ENCODE data around the gene TNIK. TPM values are rescaled to one million over a fixed set of nuclear protein-coding genes. Genes with fewer than 3 reads are reported as not detected.

Gene TNIK
- total and polyA plus RNA-seq, 2 of the 13 experiments (the other 11 are each of a cell fraction or from before 2014, with no cell fraction given): 0.15 to 0.22 TPM

DNA sequence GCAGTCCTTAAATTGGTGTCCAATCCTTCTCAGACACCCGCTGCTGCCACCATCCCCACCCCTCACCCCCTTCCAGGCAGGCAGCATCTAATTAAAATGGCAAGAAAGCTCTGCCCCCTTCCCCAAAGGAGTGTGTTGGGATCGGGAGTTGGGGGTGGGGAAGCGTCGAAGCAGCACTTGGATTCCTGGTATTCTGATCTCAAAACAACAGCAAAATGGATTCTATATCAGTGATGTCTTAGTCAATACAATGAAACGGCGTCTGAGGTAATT, 1.4 kb downstream of the TNIK start:
- intact Hi-C loops (cut with micrococcal nuclease; ENCODE audit: unreplicated experiment): no loop called here
- H3K79me2 ChIP-seq (ENCODE audit: insufficient read depth, low read length): no peaks in the 10 kb centered on the region
- H3K4me1 ChIP-seq (ENCODE audit: insufficient read depth, low read length): peaks cover 41% of the 10 kb centered on the region
- H2AFZ ChIP-seq (ENCODE audit: low read length): no peak overlapping the region
- peak overlapping the region in 2 of 3 experiments; percentile 60 to 70; a peak in 2 of 6 replicates for H3K4me3 ChIP-seq (replicated peaks in 1 of 3; ENCODE audit: insufficient read depth in 1 of 3, low read depth in 2 of 3, low read length in 3 of 3)
- H4K20me1 ChIP-seq (ENCODE audit: insufficient read depth, low read length): no peaks in the 10 kb centered on the region
- in situ Hi-C loops (cut with HindIII; ENCODE audit: extremely low pct_ligation_motif_present, low pct_unique_long_range_greater_than_20kb): no loop called here
- BruUV-seq (replicated peaks): no TSS peak
- DNase-seq (ENCODE audit: low spot score) (no peak), ATAC-seq (no peak), FAIRE-seq (no peak)
- H3K9ac ChIP-seq (ENCODE audit: insufficient read depth, low read depth, low read length): no peak overlapping the region
- H3K27ac ChIP-seq (ENCODE audit: extremely low read length, insufficient read depth, low read length): no peak overlapping the region
- H3K27me3 ChIP-seq (ENCODE audit: control insufficient read depth in 1 of 2, insufficient read depth in 2 of 2, low read length in 2 of 2): peaks cover 8 to 54% of the 10 kb centered on the region in 2 experiments
- ChIA-PET CTCF (ENCODE audit: low intra/inter-chr PET ratio, low total read pairs) (no interaction called here), POLR2A (no interaction called here)
- H3K36me3 ChIP-seq (replicated peaks in 1 of 2; ENCODE audit: control insufficient read depth in 1 of 2, insufficient read depth in 2 of 2, low read length in 2 of 2): no peaks in the 10 kb centered on the region
- 10% methylated on average over 6 of the region's 6 CpGs for WGBS (ENCODE audit: low lambda C conversion rate)
- H3K4me2 ChIP-seq (ENCODE audit: low read depth, low read length): peak overlapping the region; percentile 90; the same call in 1 of the 2 replicates
- no peaks in the 10 kb centered on the region for H3K9me3 ChIP-seq (ENCODE audit: low read length)
- no peak for TF ChIP-seq ZNF331 (CRISPR knock-in tag; IDR thresholded peaks at IDR 0.05)
- no peak for TF ChIP-seq ATAD3A (CRISPR knock-in tag; IDR thresholded peaks at IDR 0.05)
- no peak for TF ChIP-seq SMAD3 (CRISPR knock-in tag; IDR thresholded peaks at IDR 0.05)
- no peak for TF ChIP-seq FUBP1 (CRISPR knock-in tag; IDR thresholded peaks at IDR 0.05; ENCODE audit: borderline replicate concordance)
- no peak for TF ChIP-seq MXI1 (IDR thresholded peaks at IDR 0.05; ENCODE audit: borderline replicate concordance, low read depth, low read length)
- TF ChIP-seq PBX3 (CRISPR knock-in tag; IDR thresholded peaks at IDR 0.05; ENCODE audit: borderline replicate concordance): no peak
- no peak for TF ChIP-seq RFX5 (IDR thresholded peaks at IDR 0.05; ENCODE audit: low read depth, low read length)
- TF ChIP-seq CENPT (CRISPR knock-in tag; IDR thresholded peaks at IDR 0.05; ENCODE audit: low read depth): no peak
- no peak for TF ChIP-seq RBM22 (optimal IDR thresholded peaks at IDR 0.05; ENCODE audit: low read length)
- TF ChIP-seq, protein P1, sequence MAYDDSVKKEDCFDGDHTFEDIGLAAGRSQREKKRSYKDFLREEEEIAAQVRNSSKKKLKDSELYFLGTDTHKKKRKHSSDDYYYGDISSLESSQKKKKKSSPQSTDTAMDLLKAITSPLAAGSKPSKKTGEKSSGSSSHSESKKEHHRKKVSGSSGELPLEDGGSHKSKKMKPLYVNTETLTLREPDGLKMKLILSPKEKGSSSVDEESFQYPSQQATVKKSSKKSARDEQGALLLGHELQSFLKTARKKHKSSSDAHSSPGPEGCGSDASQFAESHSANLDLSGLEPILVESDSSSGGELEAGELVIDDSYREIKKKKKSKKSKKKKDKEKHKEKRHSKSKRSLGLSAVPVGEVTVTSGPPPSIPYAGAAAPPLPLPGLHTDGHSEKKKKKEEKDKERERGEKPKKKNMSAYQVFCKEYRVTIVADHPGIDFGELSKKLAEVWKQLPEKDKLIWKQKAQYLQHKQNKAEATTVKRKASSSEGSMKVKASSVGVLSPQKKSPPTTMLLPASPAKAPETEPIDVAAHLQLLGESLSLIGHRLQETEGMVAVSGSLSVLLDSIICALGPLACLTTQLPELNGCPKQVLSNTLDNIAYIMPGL (CRISPR knock-in tag; IDR thresholded peaks at IDR 0.05; ENCODE audit: borderline replicate concordance in 1 of 2, low read depth in 1 of 2): no peak
- TF ChIP-seq NFYB (CRISPR knock-in tag; IDR thresholded peaks at IDR 0.05): no peak
- TF ChIP-seq ZNF570 (CRISPR knock-in tag; IDR thresholded peaks at IDR 0.05; ENCODE audit: borderline replicate concordance): no peak
- no peak for TF ChIP-seq ZNF746 (CRISPR knock-in tag; IDR thresholded peaks at IDR 0.05)
- TF ChIP-seq, protein P2, sequence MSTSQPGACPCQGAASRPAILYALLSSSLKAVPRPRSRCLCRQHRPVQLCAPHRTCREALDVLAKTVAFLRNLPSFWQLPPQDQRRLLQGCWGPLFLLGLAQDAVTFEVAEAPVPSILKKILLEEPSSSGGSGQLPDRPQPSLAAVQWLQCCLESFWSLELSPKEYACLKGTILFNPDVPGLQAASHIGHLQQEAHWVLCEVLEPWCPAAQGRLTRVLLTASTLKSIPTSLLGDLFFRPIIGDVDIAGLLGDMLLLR (CRISPR knock-in tag; IDR thresholded peaks at IDR 0.05): no peak
- TF ChIP-seq ZFP37 (CRISPR knock-in tag; IDR thresholded peaks at IDR 0.05; ENCODE audit: borderline replicate concordance): no peak
- TF ChIP-seq ZNF598 (CRISPR knock-in tag; IDR thresholded peaks at IDR 0.05; ENCODE audit: borderline replicate concordance): no peak
- TF ChIP-seq FLYWCH1 (CRISPR knock-in tag; IDR thresholded peaks at IDR 0.05): no peak
- no peak for TF ChIP-seq ZEB1 (IDR thresholded peaks at IDR 0.05; ENCODE audit: insufficient replicate concordance, low read depth)
- TF ChIP-seq JDP2 (CRISPR knock-in tag; IDR thresholded peaks at IDR 0.05; ENCODE audit: borderline replicate concordance): no peak

Data from HepG2 (cell line).